ENCODE data around the gene OSM.

OSM gene

DNA sequence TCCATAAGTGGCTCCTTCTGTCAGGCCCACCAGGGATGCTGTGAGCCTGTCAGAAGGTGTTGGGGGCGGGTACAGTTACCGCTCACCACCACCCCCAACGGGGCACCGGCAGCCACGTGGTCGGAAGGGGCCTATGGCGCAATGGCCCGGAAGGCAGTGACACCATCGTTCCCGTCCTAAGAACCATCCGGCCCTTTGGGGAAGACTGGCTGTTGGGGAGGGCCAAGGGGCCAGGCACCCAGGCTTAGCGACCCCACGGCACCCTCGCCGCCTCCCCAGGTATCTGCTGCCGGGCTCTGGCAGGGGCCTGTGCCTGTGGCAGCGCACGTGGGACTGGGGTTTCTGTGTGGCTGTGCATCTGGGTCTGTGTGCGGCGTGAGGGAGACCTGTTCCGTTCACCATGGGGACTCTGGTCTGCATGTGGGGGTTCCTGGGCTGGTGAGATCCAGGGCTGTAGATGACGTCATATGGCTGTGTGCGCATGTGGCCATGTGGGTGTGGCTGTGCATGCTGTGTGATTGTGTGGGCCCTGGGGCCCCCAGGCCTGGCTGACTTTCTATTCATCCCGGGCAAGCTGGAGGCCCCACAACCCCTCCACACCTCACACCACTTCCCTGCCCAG is 717 bp downstream of the OSM start:
- WGBS (ENCODE audit: extremely low coverage, insufficient coverage, low lambda C conversion rate) = no CpG with 5 or more reads among the region's 24 CpGs
- no peak overlapping the region for H4K8ac ChIP-seq (ENCODE audit: low read depth, low read length)

GRCh38 chr22:30265131-30265720 is 1.4 kb downstream of the OSM start:
- Histone ChIP-seq H3K9ac (ENCODE audit: low read length) (no peak overlapping the region), H4K8ac (ENCODE audit: low read depth, low read length) (no peak overlapping the region), H3K79me2 (ENCODE audit: control insufficient read depth, insufficient read depth, low read length) (no peaks in the 10 kb centered on the region), H3K36me3 (ENCODE audit: control insufficient read depth, insufficient read depth, low read length) (no peaks in the 10 kb centered on the region), H3K56ac (ENCODE audit: low read length) (no peak overlapping the region), H2BK15ac (replicated peaks; ENCODE audit: low read depth) (no peak overlapping the region), H2BK120ac (ENCODE audit: low read depth, low read length) (no peak overlapping the region), H3K4me3 (ENCODE audit: low read length) (no peak overlapping the region), H3K79me1 (ENCODE audit: low read length) (no peaks in the 10 kb centered on the region), H3K4me2 (ENCODE audit: low read length) (no peak overlapping the region), H3K27ac (ENCODE audit: low read depth, low read length) (no peak overlapping the region), H3K27me3 (ENCODE audit: insufficient read depth, low read length, poor library complexity) (no peaks in the 10 kb centered on the region), H3K18ac (ENCODE audit: low read length) (no peak overlapping the region), H3K23ac (ENCODE audit: low read length) (no peak overlapping the region), H2AK5ac (ENCODE audit: low read length) (no peak overlapping the region), H3K4ac (ENCODE audit: low read depth, low read length) (no peak overlapping the region), H4K5ac (ENCODE audit: low read length) (no peak overlapping the region), H3K4me1 (ENCODE audit: control insufficient read depth, low read depth, low read length) (no peaks in the 10 kb centered on the region), H2BK5ac (ENCODE audit: low read length) (no peak overlapping the region)
- no peak for DNase-seq
- no CpG with 5 or more reads among the region's 9 CpGs for WGBS (ENCODE audit: extremely low coverage, insufficient coverage, low lambda C conversion rate)

More for the DNA sequence above, 717 bp downstream of the OSM start:
- Histone ChIP-seq H3K4me1 (ENCODE audit: control insufficient read depth, low read depth, low read length) (no peaks in the 10 kb centered on the region), H2BK15ac (replicated peaks; ENCODE audit: low read depth) (no peak overlapping the region), H3K9ac (ENCODE audit: low read length) (no peak overlapping the region), H3K36me3 (ENCODE audit: control insufficient read depth, insufficient read depth, low read length) (no peaks in the 10 kb centered on the region), H3K4me3 (ENCODE audit: low read length) (no peak overlapping the region), H2BK5ac (ENCODE audit: low read length) (no peak overlapping the region), H3K18ac (ENCODE audit: low read length) (no peak overlapping the region), H3K4ac (ENCODE audit: low read depth, low read length) (no peak overlapping the region), H3K27me3 (ENCODE audit: insufficient read depth, low read length, poor library complexity) (no peaks in the 10 kb centered on the region), H3K23ac (ENCODE audit: low read length) (no peak overlapping the region), H3K79me2 (ENCODE audit: control insufficient read depth, insufficient read depth, low read length) (no peaks in the 10 kb centered on the region), H4K5ac (ENCODE audit: low read length) (no peak overlapping the region), H3K4me2 (ENCODE audit: low read length) (no peak overlapping the region), H3K79me1 (ENCODE audit: low read length) (no peaks in the 10 kb centered on the region), H2BK120ac (ENCODE audit: low read depth, low read length) (no peak overlapping the region), H2AK5ac (ENCODE audit: low read length) (no peak overlapping the region), H3K27ac (ENCODE audit: low read depth, low read length) (no peak overlapping the region), H3K56ac (ENCODE audit: low read length) (no peak overlapping the region)
- no peak for DNase-seq

- Histone ChIP-seq H2BK15ac (replicated peaks; ENCODE audit: low read depth) (no peak overlapping the region), H4K8ac (ENCODE audit: low read depth, low read length) (no peak overlapping the region), H3K79me1 (ENCODE audit: low read length) (no peaks in the 10 kb centered on the region), H3K27ac (ENCODE audit: low read depth, low read length) (no peak overlapping the region), H3K4me3 (ENCODE audit: low read length) (no peak overlapping the region), H3K36me3 (ENCODE audit: control insufficient read depth, insufficient read depth, low read length) (no peaks in the 10 kb centered on the region), H2AK5ac (ENCODE audit: low read length) (no peak overlapping the region), H3K9ac (ENCODE audit: low read length) (no peak overlapping the region), H4K5ac (ENCODE audit: low read length) (no peak overlapping the region), H3K4me1 (ENCODE audit: control insufficient read depth, low read depth, low read length) (no peaks in the 10 kb centered on the region), H2BK5ac (ENCODE audit: low read length) (no peak overlapping the region), H3K23ac (ENCODE audit: low read length) (no peak overlapping the region), H3K4me2 (ENCODE audit: low read length) (no peak overlapping the region), H3K18ac (ENCODE audit: low read length) (no peak overlapping the region), H3K27me3 (ENCODE audit: insufficient read depth, low read length, poor library complexity) (no peaks in the 10 kb centered on the region), H2BK120ac (ENCODE audit: low read depth, low read length) (no peak overlapping the region), H3K56ac (ENCODE audit: low read length) (no peak overlapping the region), H3K4ac (ENCODE audit: low read depth, low read length) (no peak overlapping the region), H3K79me2 (ENCODE audit: control insufficient read depth, insufficient read depth, low read length) (no peaks in the 10 kb centered on the region)
- DNase-seq = no peak
- no CpG with 5 or more reads among the region's 17 CpGs for WGBS (ENCODE audit: extremely low coverage, insufficient coverage, low lambda C conversion rate)
These were observed 2.8 kb downstream of the OSM start for GRCh38 chr22:30263883-30264282.

DNA sequence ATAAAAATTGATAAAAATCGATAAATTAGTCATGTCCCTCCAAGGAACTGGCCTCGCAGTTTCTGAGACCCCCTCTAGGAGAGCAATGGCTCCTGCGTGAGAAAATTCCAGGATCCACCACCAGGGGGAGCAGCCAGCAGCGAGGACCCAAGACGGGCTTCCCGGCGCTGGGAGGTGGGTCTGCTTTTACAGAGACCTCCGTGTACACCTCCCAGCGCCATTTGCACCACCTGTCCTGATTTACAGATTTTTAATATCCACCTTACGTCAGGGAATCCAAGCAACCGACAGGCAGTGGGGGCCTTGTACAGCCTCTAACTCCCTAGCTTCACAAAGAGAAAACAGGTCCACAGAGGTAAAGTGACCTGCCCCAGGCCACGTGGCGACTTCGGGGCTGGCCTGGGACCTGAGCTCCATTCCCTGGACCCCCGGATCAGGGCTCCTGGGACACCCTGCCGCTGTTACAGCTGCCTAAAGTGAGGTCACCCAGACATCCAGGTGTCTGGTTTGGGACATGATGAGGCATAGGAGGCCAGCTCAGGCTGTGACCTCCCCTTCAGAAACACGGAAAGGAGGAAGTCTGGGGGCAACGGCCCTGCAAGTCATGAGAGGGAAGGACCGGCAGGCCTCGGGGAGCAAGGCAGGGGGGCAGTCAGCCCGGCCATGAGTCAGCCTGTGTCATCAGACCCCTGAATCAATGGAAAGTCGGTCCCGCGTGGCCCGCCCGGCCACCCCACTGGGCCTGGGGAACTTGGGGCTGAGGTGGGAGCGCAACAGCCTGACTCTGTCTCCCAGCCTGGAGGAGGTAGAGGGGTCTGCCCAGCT is 3.5 kb downstream of the OSM start:
- H3K79me1 ChIP-seq (ENCODE audit: low read length) = no peaks in the 10 kb centered on the region
- no peaks in the 10 kb centered on the region for H3K36me3 ChIP-seq (ENCODE audit: control insufficient read depth, insufficient read depth, low read length)
- no peaks in the 10 kb centered on the region for H3K27me3 ChIP-seq (ENCODE audit: insufficient read depth, low read length, poor library complexity)
- H3K4me1 ChIP-seq (ENCODE audit: control insufficient read depth, low read depth, low read length) = no peaks in the 10 kb centered on the region
- no peak overlapping the region for H3K23ac ChIP-seq (ENCODE audit: low read length)
- no peak overlapping the region for H2BK120ac ChIP-seq (ENCODE audit: low read depth, low read length)
- no peak overlapping the region for H4K8ac ChIP-seq (ENCODE audit: low read depth, low read length)
- no peak overlapping the region for H3K18ac ChIP-seq (ENCODE audit: low read length)
- H3K27ac ChIP-seq (ENCODE audit: low read depth, low read length) = no peak overlapping the region
- H3K4me3 ChIP-seq (ENCODE audit: low read length) = no peak overlapping the region
- no peak overlapping the region for H3K56ac ChIP-seq (ENCODE audit: low read length)
- no peak overlapping the region for H3K9ac ChIP-seq (ENCODE audit: low read length)
- H4K5ac ChIP-seq (ENCODE audit: low read length) = no peak overlapping the region
- DNase-seq = peak; percentile 77
- no peak overlapping the region for H3K4ac ChIP-seq (ENCODE audit: low read depth, low read length)
- H2BK5ac ChIP-seq (ENCODE audit: low read length) = no peak overlapping the region
- H2BK15ac ChIP-seq (replicated peaks; ENCODE audit: low read depth) = no peak overlapping the region
- no peaks in the 10 kb centered on the region for H3K79me2 ChIP-seq (ENCODE audit: control insufficient read depth, insufficient read depth, low read length)
- no peak overlapping the region for H3K4me2 ChIP-seq (ENCODE audit: low read length)
- no CpG with 5 or more reads among the region's 27 CpGs for WGBS (ENCODE audit: extremely low coverage, insufficient coverage, low lambda C conversion rate)
- H2AK5ac ChIP-seq (ENCODE audit: low read length) = no peak overlapping the region

- Histone ChIP-seq H3K4me2 (ENCODE audit: low read length) (no peak overlapping the region), H2BK15ac (replicated peaks; ENCODE audit: low read depth) (no peak overlapping the region), H4K8ac (ENCODE audit: low read depth, low read length) (no peak overlapping the region), H3K4me3 (ENCODE audit: low read length) (no peak overlapping the region), H3K4ac (ENCODE audit: low read depth, low read length) (no peak overlapping the region), H3K79me2 (ENCODE audit: control insufficient read depth, insufficient read depth, low read length) (no peaks in the 10 kb centered on the region), H3K27me3 (ENCODE audit: insufficient read depth, low read length, poor library complexity) (no peaks in the 10 kb centered on the region), H3K18ac (ENCODE audit: low read length) (no peak overlapping the region), H3K23ac (ENCODE audit: low read length) (no peak overlapping the region), H3K9ac (ENCODE audit: low read length) (no peak overlapping the region), H3K79me1 (ENCODE audit: low read length) (no peaks in the 10 kb centered on the region), H3K36me3 (ENCODE audit: control insufficient read depth, insufficient read depth, low read length) (no peaks in the 10 kb centered on the region), H3K27ac (ENCODE audit: low read depth, low read length) (no peak overlapping the region), H3K56ac (ENCODE audit: low read length) (no peak overlapping the region), H2AK5ac (ENCODE audit: low read length) (no peak overlapping the region), H2BK120ac (ENCODE audit: low read depth, low read length) (no peak overlapping the region), H3K4me1 (ENCODE audit: control insufficient read depth, low read depth, low read length) (no peaks in the 10 kb centered on the region), H2BK5ac (ENCODE audit: low read length) (no peak overlapping the region), H4K5ac (ENCODE audit: low read length) (no peak overlapping the region)
- no peak for DNase-seq
- no CpG with 5 or more reads among the region's 4 CpGs for WGBS (ENCODE audit: extremely low coverage, insufficient coverage, low lambda C conversion rate)
These were observed 4.5 kb downstream of the OSM start for GRCh38 chr22:30262112-30262511.

Data from mesendoderm (in vitro differentiated cells).